Neural progenitor cell (in vitro differentiated cells): ENCODE results near the gene CACNA1C.

Experiments
- CTCF ChIP-seq: fragments of 200-600 bp; sonication (generic); IDR thresholded peaks from 2 replicates; pipeline ENCODE4 v1.5.1; 2017; ENCODE audit warnings: antibody characterized with exemption, mild to moderate bottlenecking
- EZH2phosphoT487 ChIP-seq: fragments of 200-600 bp; sonication (generic); IDR thresholded peaks from 2 replicates; pipeline ENCODE4 v1.6.1; 2017; ENCODE audit warnings: antibody characterized with exemption

- no peak for TF ChIP-seq EZH2phosphoT487
- TF ChIP-seq CTCF: no peak
Measured at GRCh38 chr12:2623472-2623871, 570.7 kb downstream of the CACNA1C start.
